Mucosa of stomach (tissue), 1 donor: Measurements from ENCODE around the gene TBR1.
A peak's percentile ranks its signal among the peaks of the same experiment; 100 is the strongest.

ENCODE experiments used
- H3K27me3 ChIP-seq: one replicate; pipeline ENCODE4 v1.7.0; 2013; ENCODE audit warnings: mild to moderate bottlenecking, low read length; ENCODE audit not compliant: control insufficient read depth, insufficient read depth
- H3K36me3 ChIP-seq: one replicate; pipeline ENCODE4 v1.7.0; 2013; ENCODE audit warnings: low read length; ENCODE audit not compliant: control insufficient read depth, insufficient read depth
- H3K4me1 ChIP-seq: one replicate; pipeline ENCODE4 v1.7.0; 2013; ENCODE audit warnings: mild to moderate bottlenecking, low read length; ENCODE audit not compliant: control insufficient read depth, insufficient read depth
- H3K4me3 ChIP-seq: one replicate; pipeline ENCODE4 v1.7.0; 2013; ENCODE audit warnings: low read length
- H3K9ac ChIP-seq: one replicate; pipeline ENCODE4 v1.7.0; 2013; ENCODE audit warnings: mild to moderate bottlenecking, low read length, moderate library complexity
- H3K9me3 ChIP-seq: one replicate; pipeline ENCODE4 v1.7.0; 2013; ENCODE audit warnings: mild to moderate bottlenecking, low read length, moderate library complexity; ENCODE audit not compliant: control insufficient read depth
- donor health status: Pancreatic carcinoma.

TBR1 gene

DNA sequence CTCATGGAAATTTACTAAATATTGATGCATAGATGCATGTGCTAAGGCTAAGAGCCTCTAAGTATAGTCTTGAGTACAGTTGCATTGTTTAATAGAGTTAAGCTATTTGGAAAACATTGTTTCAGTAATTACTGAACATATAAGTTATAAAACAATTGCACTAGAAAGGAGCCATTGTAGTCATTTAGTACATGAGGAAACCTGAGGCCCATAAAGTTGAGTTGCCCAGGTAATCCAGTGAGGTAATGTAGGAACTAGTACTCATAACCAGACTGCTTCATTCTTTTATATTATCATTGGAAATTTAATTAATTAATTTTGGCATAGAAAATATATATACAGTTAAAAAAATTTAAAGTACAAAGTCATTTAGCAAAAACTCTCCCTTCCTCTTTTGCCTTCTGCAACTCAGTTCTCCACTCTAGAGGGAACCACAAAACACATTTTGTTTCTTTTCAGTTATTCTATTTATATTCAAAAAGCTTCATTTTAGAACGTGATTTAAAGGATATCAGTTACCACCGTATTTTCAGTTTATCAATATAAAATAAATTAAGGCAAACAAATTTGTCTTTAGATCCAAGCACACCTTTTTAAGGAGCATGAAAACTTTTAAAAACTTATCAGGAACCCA lies 27.8 kb upstream of the TBR1 start:
- Histone ChIP-seq H3K4me1 (no peaks in the 10 kb centered on the region), H3K4me3 (no peak overlapping the region), H3K36me3 (no peaks in the 10 kb centered on the region), H3K9me3 (no peaks in the 10 kb centered on the region), H3K9ac (no peak overlapping the region), H3K27me3 (no peaks in the 10 kb centered on the region)

DNA sequence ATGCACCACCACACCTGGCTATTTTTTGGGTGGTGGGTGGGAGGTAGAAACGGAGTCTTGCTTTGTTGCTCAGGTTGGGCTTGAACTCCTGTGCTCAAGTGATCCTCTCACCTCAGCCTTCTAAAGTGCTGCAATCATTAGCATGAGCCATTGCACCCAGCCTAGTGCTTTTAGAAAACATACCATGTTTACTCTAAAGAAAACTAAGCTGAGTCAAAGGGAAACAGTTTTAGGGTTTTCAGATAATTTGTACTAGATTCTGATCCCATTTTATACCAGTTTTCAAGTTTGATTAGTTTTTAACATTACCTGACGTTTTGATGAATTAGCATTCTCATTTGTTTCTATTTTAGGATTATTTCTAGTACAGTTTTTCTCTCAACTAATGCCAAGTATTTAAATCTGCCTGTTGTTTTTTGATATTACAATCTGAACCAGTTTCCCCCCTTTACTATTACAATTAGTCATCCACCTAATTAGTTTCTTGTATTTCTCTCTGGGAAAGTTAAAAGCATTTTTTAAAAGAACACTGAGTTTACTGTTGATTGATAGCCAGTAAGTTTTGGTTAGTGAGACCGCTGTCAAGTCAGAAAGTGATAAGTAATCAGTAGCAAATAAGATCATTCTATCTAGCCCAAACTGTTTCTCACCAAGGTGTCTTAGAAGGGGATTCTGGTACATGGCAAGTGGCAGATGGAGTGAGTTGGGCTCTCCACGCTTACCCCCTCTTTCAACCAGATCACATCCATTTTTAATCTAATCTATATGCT lies 24.2 kb upstream of the TBR1 start:
- H3K4me3 ChIP-seq = no peak overlapping the region
- H3K36me3 ChIP-seq = no peaks in the 10 kb centered on the region
- H3K4me1 ChIP-seq = no peaks in the 10 kb centered on the region
- no peak overlapping the region for H3K9ac ChIP-seq
- no peaks in the 10 kb centered on the region for H3K9me3 ChIP-seq
- no peaks in the 10 kb centered on the region for H3K27me3 ChIP-seq

- Histone ChIP-seq H3K9ac (no peak overlapping the region), H3K4me1 (no peaks in the 10 kb centered on the region), H3K36me3 (no peaks in the 10 kb centered on the region), H3K27me3 (no peaks in the 10 kb centered on the region), H3K9me3 (no peaks in the 10 kb centered on the region), H3K4me3 (no peak overlapping the region)
Observed at GRCh38 chr2:161400076-161400475, 16.0 kb upstream of the TBR1 start.

DNA sequence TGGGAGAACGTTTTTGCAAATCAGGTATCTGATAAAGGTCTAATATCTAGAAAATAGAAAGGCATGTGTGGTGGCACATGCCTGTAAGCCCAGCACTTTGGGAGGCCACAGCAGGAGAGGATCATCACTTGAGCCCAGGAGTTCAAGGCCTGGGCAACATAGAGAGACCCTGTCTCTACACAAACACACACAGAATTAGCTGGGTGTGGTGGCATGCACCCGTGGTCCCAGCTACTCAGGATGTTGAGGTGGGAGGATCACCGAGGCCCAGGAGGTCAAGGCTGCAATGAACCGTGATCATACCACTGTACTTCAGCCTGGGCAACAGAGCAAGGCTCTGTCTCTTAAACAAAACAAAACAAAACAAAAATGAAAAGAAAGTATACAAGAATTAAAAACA lies 13.8 kb upstream of the TBR1 start:
- no peak overlapping the region for H3K9ac ChIP-seq
- H3K27me3 ChIP-seq = no peaks in the 10 kb centered on the region
- H3K9me3 ChIP-seq = no peaks in the 10 kb centered on the region
- H3K36me3 ChIP-seq = no peaks in the 10 kb centered on the region
- no peak overlapping the region for H3K4me3 ChIP-seq
- H3K4me1 ChIP-seq = no peaks in the 10 kb centered on the region

GRCh38 chr2:161406316-161406715 lies 9.8 kb upstream of the TBR1 start:
- no peaks in the 10 kb centered on the region for H3K9me3 ChIP-seq
- no peaks in the 10 kb centered on the region for H3K36me3 ChIP-seq
- no peak overlapping the region for H3K9ac ChIP-seq
- H3K27me3 ChIP-seq = no peaks in the 10 kb centered on the region
- no peak overlapping the region for H3K4me3 ChIP-seq
- H3K4me1 ChIP-seq = no peaks in the 10 kb centered on the region

- Histone ChIP-seq H3K36me3 (no peaks in the 10 kb centered on the region), H3K9ac (no peak overlapping the region), H3K4me1 (no peaks in the 10 kb centered on the region), H3K27me3 (no peaks in the 10 kb centered on the region), H3K9me3 (no peaks in the 10 kb centered on the region), H3K4me3 (no peak overlapping the region)
Observed at GRCh38 chr2:161407597-161407996, 8.5 kb upstream of the TBR1 start.

DNA sequence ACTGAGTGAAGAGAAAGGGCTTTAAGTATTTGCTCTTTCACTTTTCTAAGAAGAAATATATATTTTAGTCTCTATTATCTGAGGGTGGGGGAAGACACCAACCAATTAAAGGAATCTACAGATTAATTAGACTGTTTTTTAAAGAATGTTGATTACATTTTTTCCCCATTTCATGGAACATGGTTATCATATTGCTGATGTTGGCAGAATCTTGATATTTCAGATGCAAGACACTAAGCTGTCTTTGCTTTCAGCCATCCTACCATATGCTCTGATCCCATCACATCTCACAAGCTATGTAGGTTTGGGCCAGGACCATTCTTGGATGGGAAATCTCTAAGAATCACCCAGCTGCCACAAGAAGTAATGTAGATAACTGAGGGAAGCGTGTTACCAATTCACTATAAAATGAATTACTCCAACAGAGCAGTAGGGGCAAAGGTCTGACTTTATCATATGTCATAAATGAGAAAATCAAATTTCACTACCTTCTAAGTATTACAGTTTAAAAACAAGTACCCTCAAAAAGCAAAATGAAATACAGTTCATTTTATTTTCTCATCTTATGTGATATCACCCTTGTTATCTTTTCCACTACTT lies 6.7 kb upstream of the TBR1 start:
- H3K4me1 ChIP-seq = no peaks in the 10 kb centered on the region

GRCh38 chr2:161412346-161412745 lies 3.8 kb upstream of the TBR1 start:
- Histone ChIP-seq H3K4me3 (no peak overlapping the region), H3K36me3 (no peaks in the 10 kb centered on the region), H3K4me1 (peaks cover 12% of the 10 kb centered on the region), H3K27me3 (peaks cover 37% of the 10 kb centered on the region), H3K9me3 (no peaks in the 10 kb centered on the region), H3K9ac (no peak overlapping the region)

More for the DNA sequence above, 6.7 kb upstream of the TBR1 start:
- Histone ChIP-seq H3K4me3 (no peak overlapping the region), H3K9ac (no peak overlapping the region), H3K9me3 (no peaks in the 10 kb centered on the region), H3K27me3 (peaks cover 7% of the 10 kb centered on the region), H3K36me3 (no peaks in the 10 kb centered on the region)

DNA sequence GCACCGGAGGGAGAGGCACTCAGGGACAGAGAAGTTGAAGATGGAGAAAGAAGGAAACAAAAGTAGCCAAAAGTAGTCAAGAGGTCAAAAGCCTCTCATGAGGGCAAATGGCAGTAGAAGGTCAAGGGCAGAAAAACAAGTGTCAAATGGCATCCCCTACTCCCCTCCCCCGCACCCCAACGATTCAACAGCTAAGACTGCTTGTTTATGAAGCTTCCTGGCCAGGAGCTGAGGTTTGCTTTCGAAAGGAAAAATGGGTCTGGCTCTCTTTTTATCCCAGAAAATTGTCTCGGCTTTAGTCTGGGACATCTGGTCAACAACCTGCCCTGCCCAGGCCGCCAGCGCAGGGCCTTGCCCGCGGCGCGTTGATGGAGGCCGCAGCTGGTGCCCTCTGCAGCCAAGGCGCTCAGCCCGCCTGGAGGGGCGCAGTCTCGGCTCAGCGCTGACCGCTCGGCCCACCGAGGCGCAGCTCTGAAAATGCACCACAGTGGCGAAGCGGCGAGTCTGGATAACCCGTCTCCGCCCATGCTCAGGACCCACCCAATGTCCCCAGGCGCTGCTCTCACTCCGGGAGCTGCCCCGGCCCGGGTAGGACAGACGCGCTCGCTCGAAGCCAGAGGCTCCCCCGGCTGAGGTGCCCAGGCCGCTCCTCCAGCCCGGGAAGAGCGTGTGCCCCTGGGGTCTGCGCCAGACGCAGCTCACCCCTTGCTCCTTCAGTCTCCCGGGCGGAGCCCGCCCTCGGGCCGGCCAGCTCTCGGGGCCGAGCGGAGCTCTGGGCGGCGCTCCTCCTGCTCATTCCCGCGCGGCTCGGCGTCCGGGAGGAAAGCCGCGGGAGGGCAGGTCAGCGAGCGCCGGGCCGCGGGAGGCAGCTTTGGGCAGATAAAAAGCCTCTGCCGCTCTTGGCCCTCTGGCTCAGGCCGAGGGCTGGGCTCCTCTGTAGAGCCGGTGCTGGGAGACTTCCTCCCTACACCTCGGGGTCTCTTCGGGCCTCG lies 1.8 kb upstream of the TBR1 start:
- Histone ChIP-seq H3K4me1 (peaks cover 12% of the 10 kb centered on the region), H3K27me3 (peaks cover 57% of the 10 kb centered on the region), H3K9me3 (no peaks in the 10 kb centered on the region), H3K9ac (no peak overlapping the region), H3K36me3 (no peaks in the 10 kb centered on the region), H3K4me3 (peak overlapping the region; percentile 19)

DNA sequence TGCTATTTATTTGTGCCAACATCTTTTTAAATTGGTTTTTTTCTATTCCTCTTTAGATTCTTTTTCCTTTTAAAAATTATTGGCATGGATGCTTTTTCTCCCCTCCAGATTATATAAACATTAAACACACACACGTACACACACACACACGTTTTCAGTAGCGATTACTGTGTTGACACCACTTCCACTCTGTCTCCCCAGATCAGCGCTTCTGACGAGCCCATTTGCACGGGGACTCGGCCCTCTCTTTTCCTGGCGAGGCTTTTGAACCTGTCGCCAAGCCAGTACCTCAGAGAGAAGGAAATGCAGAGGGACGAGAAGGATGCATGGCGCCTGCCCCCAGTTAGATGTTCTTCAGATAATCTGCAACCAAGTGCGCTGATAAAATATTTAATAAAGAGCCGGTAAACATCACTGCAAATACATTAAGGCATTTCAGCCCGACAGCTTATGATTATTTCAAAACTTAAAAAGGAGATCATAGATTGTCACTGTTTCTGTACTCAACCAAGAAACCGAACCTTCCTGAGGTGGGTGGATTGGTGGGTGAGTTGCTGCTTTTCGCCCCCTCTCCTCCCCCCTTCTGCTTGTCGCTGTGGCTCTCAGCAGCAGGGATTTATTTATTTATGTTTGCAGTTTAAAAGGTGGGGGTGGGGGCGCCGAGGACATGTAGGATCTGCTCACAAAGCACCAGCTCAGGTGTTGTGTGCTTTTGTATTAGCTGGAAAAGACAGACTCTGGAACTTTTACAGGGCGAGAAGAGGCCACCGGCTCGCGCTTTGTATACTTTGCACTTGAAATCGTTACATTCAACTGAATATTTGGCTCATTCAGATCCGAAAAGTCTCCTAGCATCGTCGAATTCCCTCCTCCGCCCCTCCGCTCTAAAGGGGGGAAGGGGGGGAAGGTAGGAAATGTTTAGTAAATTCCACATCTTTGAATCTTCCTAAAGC lies 787 bp upstream of the TBR1 start:
- Histone ChIP-seq H3K36me3 (no peaks in the 10 kb centered on the region), H3K4me1 (peaks cover 12% of the 10 kb centered on the region), H3K9me3 (no peaks in the 10 kb centered on the region), H3K9ac (no peak overlapping the region), H3K4me3 (peak overlapping the region; percentile 19), H3K27me3 (peaks cover 66% of the 10 kb centered on the region)
